Measurements from ENCODE around the gene ASXL1. TPM values are rescaled to one million over a fixed set of nuclear protein-coding genes. Genes with fewer than 3 reads are reported as not detected.

Gene ASXL1
- total RNA-seq, 1 donor from 2014 or later: 25.0 TPM

- H3K36me3 ChIP-seq: no peaks in the 10 kb centered on the region
- H3K27ac ChIP-seq (replicated peaks): peak overlapping the region; percentile 98
- intact Hi-C loops (cut with micrococcal nuclease): no loop called here
- no peaks in the 10 kb centered on the region for H3K27me3 ChIP-seq (ENCODE audit: low read depth)
- TF ChIP-seq, protein P1, sequence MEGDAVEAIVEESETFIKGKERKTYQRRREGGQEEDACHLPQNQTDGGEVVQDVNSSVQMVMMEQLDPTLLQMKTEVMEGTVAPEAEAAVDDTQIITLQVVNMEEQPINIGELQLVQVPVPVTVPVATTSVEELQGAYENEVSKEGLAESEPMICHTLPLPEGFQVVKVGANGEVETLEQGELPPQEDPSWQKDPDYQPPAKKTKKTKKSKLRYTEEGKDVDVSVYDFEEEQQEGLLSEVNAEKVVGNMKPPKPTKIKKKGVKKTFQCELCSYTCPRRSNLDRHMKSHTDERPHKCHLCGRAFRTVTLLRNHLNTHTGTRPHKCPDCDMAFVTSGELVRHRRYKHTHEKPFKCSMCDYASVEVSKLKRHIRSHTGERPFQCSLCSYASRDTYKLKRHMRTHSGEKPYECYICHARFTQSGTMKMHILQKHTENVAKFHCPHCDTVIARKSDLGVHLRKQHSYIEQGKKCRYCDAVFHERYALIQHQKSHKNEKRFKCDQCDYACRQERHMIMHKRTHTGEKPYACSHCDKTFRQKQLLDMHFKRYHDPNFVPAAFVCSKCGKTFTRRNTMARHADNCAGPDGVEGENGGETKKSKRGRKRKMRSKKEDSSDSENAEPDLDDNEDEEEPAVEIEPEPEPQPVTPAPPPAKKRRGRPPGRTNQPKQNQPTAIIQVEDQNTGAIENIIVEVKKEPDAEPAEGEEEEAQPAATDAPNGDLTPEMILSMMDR (IDR thresholded peaks at IDR 0.05; ENCODE audit: borderline replicate concordance): no peak
- no peak for DNase-seq
- H3K4me3 ChIP-seq: peak overlapping the region; percentile 97
- H3K4me1 ChIP-seq: peaks cover 42% of the 10 kb centered on the region
- peaks cover 3% of the 10 kb centered on the region for H3K9me3 ChIP-seq (replicated peaks)
These were observed 1.3 kb upstream of the ASXL1 start for GRCh38 chr20:32356622-32357374.

GRCh38 chr20:32357375-32357868, 709 bp upstream of the ASXL1 start:
- no peak for DNase-seq
- H3K4me1 ChIP-seq: peaks cover 49% of the 10 kb centered on the region

DNA sequence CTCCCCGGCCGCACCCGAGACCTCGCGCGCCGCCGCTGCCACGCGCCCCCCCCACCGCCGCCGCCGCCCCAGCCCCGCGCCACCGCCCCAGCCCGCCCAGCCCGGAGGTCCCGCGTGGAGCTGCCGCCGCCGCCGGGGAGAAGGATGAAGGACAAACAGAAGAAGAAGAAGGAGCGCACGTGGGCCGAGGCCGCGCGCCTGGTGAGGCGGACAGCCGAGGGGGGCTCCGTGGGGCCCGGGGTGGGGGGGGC, 426 bp downstream of the ASXL1 start:
- H3K4me3 ChIP-seq: peak overlapping the region; percentile 97
- H3K27ac ChIP-seq (replicated peaks): peak overlapping the region; percentile 98
- peaks cover 60% of the 10 kb centered on the region for H3K4me1 ChIP-seq
- peaks cover 3% of the 10 kb centered on the region for H3K9me3 ChIP-seq (replicated peaks)
- no peaks in the 10 kb centered on the region for H3K36me3 ChIP-seq
- intact Hi-C loops (cut with micrococcal nuclease): no loop called here
- DNase-seq: no peak
- TF ChIP-seq, protein P1 (IDR thresholded peaks at IDR 0.05; ENCODE audit: borderline replicate concordance): no peak
- no peaks in the 10 kb centered on the region for H3K27me3 ChIP-seq (ENCODE audit: low read depth)

More at GRCh38 chr20:32357375-32357868, 709 bp upstream of the ASXL1 start:
- Histone ChIP-seq H3K27ac (replicated peaks) (peak overlapping the region; percentile 98), H3K36me3 (no peaks in the 10 kb centered on the region), H3K4me3 (peak overlapping the region; percentile 97), H3K27me3 (ENCODE audit: low read depth) (no peaks in the 10 kb centered on the region), H3K9me3 (replicated peaks) (peaks cover 3% of the 10 kb centered on the region)
- intact Hi-C loops (cut with micrococcal nuclease): no loop called here
- TF ChIP-seq, protein P1 (IDR thresholded peaks at IDR 0.05; ENCODE audit: borderline replicate concordance): no peak

- intact Hi-C loops (cut with micrococcal nuclease): no loop called here
- Histone ChIP-seq H3K27ac (replicated peaks) (peak overlapping the region; percentile 98), H3K4me3 (peak overlapping the region; percentile 97), H3K9me3 (replicated peaks) (peaks cover 3% of the 10 kb centered on the region), H3K27me3 (ENCODE audit: low read depth) (no peaks in the 10 kb centered on the region), H3K4me1 (peaks cover 65% of the 10 kb centered on the region), H3K36me3 (no peaks in the 10 kb centered on the region)
- peak; percentile 79 for DNase-seq
- TF ChIP-seq, protein P1 (IDR thresholded peaks at IDR 0.05; ENCODE audit: borderline replicate concordance): no peak
These were observed 927 bp downstream of the ASXL1 start for GRCh38 chr20:32358883-32359632.

DNA sequence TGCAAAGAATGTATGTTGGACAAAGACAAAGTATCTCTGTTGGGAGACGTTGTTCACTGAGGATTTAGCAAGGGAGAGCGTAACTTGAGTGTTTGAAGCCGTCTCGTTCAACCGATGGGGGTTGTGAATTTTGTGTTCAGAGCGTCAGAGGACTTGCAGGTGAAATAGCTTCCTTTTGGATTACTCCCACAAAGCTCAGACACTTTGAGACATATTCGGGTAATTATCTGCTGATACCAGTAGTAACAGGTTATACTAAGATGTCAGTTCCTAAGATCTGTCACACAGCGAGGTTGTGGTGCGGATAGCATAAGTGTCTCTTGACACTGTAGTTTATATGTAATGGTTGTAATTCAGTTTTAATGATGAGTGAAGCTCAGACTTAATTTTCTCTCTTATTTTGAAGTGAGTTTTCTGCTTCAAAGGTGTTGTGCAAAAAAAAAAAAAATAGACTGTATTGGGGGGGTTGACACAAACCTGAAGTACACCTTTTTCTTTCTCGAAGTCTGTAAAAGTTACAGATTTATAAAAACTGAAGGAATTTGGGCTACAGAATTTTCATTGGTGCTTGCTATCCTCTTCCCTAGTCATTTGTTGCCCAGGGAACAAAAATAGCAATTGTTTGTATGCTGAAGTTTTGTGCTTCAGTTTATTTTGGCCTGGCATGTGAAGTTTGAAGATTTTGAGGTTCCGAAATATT, 1.7 kb downstream of the ASXL1 start:
- TF ChIP-seq, protein P1 (IDR thresholded peaks at IDR 0.05; ENCODE audit: borderline replicate concordance): no peak
- intact Hi-C loops (cut with micrococcal nuclease): loop anchor here (10.0 kb wide), 1 partner anchor 125 kb away; no protein-coding TSS in a partner anchor
- H3K9me3 ChIP-seq (replicated peaks): peaks cover 3% of the 10 kb centered on the region
- H3K4me3 ChIP-seq: peak overlapping the region; percentile 97
- peak overlapping the region; percentile 98 for H3K27ac ChIP-seq (replicated peaks)
- no peak for DNase-seq
- H3K36me3 ChIP-seq: no peaks in the 10 kb centered on the region
- peaks cover 72% of the 10 kb centered on the region for H3K4me1 ChIP-seq
- H3K27me3 ChIP-seq (ENCODE audit: low read depth): no peaks in the 10 kb centered on the region

Measured in left ventricle myocardium inferior (tissue), 1 donor.